ENCODE results near the gene CLSTN2.

DNA sequence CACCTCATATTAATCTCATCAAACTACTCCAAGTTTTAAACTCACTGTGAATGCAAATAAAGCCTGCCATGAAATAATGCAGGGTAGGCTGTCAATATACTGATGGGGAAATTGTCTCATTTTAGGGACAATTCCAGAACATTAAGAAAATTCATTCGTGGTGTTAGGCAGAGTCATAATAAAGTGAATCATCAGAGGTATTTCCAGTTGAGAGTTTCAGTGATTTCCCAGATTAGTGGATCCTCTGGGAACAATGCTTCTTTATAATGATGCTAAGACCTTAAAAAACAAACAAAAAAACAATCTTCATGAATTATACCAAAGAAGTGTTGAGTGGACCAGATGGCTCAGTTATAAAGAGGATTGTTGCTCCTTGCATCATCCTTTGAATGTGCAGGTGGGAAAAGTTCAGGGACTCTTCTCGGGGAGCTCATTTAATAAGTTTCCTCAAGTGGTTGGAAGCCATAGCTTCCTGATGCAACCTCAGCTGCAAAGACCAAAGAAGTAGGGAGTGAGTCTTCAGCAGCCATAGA lies 381.9 kb downstream of the CLSTN2 start:
- TF ChIP-seq POLR2A (IDR thresholded peaks at IDR 0.05; ENCODE audit: insufficient read depth in 1 of 2, low read depth in 2 of 2, low read length in 2 of 2) (no peak), FOSL1 (CRISPR knock-in tag; IDR thresholded peaks at IDR 0.05; ENCODE audit: borderline replicate concordance) (no peak), ZNF652 (CRISPR knock-in tag; IDR thresholded peaks at IDR 0.05; ENCODE audit: borderline replicate concordance, low read depth) (no peak), RAD21 (CRISPR knock-in tag; IDR thresholded peaks at IDR 0.05) (no peak), EHMT2 (IDR thresholded peaks at IDR 0.05; ENCODE audit: borderline replicate concordance, low read depth, low read length) (no peak), ZNF101 (CRISPR knock-in tag; IDR thresholded peaks at IDR 0.05; ENCODE audit: borderline replicate concordance, low read depth) (no peak)
- TF ChIP-seq, protein P1, sequence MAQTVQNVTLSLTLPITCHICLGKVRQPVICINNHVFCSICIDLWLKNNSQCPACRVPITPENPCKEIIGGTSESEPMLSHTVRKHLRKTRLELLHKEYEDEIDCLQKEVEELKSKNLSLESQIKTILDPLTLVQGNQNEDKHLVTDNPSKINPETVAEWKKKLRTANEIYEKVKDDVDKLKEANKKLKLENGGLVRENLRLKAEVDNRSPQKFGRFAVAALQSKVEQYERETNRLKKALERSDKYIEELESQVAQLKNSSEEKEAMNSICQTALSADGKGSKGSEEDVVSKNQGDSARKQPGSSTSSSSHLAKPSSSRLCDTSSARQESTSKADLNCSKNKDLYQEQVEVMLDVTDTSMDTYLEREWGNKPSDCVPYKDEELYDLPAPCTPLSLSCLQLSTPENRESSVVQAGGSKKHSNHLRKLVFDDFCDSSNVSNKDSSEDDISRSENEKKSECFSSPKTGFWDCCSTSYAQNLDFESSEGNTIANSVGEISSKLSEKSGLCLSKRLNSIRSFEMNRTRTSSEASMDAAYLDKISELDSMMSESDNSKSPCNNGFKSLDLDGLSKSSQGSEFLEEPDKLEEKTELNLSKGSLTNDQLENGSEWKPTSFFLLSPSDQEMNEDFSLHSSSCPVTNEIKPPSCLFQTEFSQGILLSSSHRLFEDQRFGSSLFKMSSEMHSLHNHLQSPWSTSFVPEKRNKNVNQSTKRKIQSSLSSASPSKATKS (CRISPR knock-in tag; IDR thresholded peaks at IDR 0.05) = no peak
